ENCODE data around the gene SPATA31E1.
"Not testable (repeated sequence)": the region's sequence is repeated elsewhere in the genome, so short reads cannot be mapped to it uniquely, and the experiment has no call there.

Gene SPATA31E1

DNA sequence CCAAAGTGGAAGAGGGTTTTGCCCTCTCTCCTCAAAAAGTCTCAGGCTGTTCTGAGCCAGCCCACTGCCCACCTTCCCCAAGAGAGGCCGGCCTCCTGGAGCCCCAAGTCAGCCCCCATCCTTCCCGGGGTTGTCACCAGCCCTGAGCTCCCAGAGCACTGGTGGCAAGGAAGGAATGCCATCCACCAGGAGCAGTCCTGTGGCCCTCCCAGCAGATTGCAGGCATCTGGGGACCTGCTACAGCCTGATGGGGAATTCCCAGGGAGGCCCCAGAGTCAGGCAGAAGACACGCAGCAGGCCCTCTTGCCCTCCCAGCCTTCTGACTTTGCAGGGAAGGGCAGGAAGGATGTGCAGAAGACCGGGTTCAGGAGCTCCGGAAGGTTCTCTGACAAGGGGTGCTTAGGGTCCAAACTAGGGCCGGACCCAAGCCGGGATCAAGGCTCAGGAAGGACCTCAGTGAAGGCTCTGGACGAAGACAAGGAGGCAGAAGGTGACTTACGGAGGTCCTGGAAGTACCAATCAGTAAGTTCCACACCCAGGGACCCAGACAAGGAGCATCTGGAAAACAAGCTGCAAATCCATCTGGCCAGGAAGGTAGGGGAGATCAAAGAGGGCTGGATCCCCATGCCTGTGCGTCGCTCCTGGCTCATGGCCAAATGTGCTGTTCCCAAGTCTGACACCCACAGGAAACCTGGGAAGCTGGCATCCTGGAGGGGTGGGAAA lies 3.7 kb downstream of the SPATA31E1 start:
- DNase-seq (ENCODE audit: low spot score) = no peak

DNA sequence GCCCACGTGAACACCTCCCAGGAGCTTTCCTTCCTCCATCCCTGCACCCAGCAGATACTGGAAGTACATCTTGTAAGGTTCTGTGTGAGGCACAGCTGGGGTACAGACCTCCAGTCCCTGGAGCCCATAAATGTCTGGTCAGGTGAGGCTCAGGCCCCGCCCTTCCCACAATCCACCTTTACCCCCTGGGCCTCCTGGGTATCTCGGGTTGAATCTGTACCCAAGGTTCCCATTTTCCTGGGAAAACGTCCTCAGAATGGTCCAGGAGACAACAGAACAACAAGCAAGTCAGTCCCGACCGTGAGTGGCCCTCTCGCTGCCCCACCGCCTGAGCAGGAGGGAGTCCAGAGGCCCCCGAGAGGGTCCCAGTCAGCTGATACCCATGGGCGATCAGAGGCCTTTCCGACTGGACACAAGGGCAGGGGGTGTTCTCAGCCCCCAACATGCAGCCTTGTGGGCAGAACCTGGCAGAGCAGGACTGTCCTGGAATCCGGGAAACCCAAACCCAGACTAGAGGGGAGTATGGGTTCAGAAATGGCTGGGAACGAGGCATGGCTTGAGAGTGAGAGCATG lies 4.3 kb downstream of the SPATA31E1 start:
- DNase-seq (ENCODE audit: low spot score) = no peak

DNA sequence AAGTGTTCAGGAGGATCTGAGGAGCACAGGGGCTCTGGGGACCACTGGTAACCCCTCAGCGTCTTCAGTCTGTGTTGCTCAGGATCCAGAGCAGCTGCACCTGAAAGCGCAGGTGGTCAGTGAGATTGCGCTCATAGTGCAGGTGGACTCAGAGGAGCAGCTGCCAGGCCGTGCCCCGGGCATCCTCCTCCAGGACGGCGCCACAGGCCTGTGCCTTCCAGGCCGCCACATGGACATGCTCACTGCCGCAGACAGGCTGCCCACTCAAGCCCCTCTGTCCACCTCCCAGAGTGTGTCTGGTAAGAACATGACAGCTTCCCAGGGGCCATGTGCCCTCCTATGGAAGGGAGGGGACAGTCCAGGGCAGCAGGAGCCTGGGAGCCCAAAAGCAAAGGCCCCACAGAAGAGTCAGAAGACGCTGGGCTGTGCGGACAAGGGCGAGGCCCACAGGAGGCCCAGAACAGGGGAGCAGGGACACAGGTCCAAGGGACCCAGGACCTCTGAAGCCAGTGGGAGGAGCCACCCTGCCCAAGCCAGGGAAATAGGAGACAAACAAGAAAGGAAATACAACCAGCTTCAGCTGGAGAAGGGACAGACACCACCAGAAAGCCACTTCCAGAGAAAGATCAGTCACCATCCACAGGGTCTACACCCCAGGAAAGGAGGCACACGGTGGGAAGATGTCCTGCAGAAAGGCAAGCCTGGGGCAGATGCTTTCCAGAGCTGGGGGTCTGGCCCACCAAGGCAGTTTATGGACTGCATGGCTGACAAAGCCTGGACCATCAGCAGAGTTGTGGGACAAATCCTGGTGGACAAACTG lies 5.2 kb downstream of the SPATA31E1 start:
- no peak for DNase-seq (ENCODE audit: low spot score)

DNA sequence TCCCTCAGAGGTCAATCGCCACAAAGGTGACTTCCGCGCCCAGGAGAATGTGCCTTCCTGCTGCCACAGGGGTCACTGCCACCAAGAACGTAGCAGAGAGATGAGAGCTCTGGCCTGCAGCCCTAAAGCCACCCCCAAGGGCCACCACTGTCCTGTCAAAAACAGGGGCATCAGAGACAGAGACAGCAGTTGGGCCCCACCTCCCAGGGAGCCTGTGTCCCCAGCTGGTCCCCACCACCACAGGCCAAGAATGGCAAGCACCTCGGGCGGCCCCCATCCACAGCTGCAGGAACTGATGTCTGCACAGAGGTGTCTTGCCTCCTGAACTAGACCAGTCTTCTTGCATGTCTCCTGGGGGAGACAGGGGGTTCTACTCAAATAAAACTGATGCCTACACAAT lies 5.8 kb downstream of the SPATA31E1 start:
- DNase-seq (ENCODE audit: low spot score) = no peak

DNA sequence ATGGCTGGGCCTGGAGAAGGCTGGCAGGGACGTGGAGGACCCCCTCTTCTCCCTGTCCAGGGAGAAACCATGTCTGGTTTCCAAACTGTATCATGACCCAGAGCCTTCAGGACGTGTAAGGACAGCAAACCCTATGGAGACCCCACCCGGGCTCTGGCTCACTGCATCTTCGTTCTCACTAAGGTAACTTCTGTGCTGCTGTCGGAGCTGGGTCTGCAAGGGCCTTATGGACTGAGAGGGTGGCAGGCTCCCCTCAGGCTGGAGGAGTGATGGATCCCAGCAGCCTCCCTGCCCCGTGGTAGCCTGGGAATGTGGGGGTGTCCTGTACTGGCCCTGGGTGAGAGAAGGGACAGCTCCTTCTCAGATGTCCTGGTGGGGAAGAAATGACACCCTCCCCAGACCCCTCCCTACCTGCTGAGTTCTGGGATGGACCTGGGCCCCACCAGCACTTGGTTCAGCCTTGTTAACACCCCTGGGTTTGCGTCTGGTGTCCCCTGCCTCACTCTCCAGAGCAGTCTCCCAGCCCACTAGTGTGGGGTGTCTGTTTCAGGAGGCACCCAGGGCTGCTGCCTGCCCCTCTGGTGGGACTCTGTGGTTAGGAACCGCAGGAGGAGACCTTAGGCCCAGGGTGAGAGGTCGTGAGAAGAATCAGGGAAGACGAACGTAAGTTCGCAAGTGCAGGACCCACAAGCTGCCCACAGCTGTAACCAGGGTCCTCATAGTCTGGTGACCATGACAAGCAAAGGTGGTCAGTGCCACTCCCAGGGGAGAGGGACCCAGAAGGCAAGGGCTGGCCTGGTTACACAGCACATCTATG lies 6.6 kb downstream of the SPATA31E1 start:
- DNase-seq (ENCODE audit: low spot score) = no peak

DNA sequence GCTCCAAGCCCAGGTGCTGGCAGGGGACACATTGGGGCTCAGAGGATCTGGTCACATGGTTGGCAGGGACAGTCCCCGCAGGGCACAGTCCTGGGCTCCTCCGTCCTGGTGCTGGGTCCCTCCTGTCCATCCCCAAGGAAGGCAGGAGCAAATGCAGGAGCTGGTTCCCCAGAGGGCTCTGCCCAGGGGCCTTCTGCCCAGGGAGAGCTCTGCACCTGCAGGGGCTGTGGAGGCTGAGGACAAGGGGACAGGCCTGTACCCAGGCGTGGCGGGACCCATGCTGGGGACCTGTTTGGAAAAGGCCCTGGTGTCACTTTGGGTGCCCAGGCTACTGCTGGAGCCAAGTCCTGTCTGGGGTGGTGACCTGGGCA lies 7.2 kb downstream of the SPATA31E1 start:
- no peak for DNase-seq (ENCODE audit: low spot score)

DNA sequence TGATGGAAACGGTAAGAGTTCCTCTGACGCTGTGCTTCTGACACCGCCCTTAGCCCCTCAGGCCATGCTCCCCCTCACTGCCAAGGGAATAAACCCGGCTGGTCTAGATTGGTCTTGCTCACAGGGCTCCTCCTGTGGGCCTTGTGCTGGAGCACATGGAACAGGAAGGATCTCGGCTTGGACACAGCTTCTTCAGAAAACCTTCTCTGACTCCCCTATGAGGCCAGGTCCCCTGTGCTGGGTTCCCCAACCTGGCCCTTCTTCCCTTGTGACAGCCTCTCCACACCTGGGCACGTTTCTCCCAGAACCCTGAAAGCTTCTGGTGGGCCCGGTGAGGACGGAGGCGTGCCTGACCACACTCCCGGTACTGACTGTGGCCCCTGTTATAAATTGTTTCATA lies 8.2 kb downstream of the SPATA31E1 start:
- DNase-seq (ENCODE audit: low spot score) = no peak

DNA sequence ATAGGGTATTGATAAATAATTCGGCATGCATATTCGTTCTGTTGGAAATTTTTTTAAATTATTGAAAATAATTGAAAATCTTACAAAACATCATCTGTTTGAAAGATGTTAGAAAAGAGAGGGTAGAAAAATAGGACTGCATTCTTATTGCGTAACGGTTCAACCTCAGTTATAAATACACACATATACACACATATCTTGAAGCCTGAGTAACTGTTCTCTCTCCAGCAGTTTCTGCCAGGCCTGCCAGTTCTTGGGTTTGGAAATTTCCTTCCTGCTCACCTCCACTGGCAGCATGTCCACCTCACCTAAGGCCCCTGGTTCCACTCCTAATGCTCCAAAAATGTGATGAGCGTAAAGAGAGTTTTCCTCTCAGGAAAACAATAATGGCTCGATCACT lies 9.1 kb downstream of the SPATA31E1 start:
- no peak for DNase-seq (ENCODE audit: low spot score)

DNA sequence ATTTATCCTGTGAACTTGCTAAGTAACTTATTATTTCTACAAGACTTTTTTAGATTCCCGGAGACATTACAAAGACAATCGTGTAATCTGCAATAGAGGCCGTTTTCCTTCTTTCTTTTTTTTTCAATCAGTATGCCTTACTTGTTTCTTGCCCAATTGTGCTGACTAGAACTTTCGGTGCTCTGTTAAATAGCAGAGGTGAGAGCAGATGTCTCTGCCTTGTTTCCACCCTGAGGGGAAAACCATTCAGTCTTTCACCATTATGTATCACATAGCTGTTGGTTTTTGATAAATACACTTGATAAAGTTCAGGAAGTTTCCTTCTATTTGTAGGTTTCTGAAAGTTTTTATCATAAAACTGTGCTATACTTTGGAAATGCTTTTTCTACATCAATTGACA lies 10.3 kb downstream of the SPATA31E1 start:
- DNase-seq (ENCODE audit: low spot score) = no peak

DNA sequence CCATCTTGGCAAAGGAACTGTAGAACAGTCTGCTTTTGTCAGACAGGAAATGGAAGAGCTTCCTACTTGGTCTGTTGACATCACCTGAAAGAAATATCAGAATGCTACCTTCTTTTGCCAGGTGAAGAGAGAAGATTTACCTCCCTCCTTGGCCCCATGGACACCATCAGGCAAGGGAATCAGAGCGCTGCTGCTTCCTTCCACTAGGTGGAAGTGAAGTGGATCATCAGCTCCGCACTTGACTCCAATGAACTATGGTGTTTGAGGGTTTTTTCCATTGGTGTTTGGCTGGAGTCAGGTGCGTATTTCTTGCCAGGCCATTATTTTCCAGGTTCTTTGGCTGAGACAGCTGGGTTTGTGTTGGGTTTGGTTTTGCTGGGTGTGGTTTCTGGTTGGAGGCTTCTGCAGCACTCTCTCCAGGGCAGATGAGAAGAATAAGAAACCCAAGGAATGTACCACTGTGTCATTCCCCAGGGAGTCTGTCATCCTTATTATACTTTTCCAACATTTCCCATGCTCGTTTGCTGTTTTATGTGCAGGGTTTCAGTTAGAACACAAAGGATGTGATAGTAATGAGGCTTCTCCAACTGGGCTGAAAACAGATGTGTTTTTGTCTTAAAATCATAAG lies 12.4 kb downstream of the SPATA31E1 start:
- DNase-seq (ENCODE audit: low spot score) = no peak

DNA sequence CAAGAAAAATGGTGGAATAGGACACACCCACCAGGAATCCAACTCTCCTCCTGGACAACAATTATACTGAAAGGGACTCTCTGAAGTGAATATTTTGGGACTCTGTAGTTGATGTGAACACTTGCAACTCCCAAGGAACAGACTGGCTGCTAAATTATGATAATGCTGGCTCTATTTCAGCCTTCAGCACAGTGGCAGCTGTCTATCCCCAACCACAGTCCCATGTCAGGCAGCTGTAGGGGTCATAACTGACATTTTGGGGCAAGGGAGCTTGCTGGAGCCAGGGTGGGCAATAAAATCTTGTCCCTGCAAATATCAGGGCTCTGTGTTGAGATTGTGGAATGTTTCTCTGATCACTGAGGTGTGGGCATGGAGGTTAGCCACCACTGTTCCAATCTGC lies 14.2 kb downstream of the SPATA31E1 start:
- DNase-seq (ENCODE audit: low spot score) = no peak

DNA sequence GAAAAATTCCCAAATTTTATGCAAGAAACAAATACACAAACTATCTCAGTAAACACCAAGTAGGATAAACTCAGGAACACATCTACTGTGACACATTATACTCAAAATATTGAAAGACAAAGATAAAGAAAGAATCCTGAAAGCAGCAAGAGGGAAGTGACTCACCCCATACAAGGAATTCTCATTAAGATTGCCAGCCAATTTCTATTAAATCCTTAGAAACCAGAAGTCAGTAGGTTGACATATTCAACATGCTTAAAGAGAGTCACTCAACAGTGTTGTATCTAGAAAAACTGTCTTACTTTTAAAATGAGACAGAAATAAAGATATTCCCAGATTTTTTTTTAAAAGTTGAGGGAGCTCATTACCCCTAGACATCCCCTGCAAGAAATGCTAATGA lies 15.5 kb downstream of the SPATA31E1 start:
- no peak for DNase-seq (ENCODE audit: low spot score)

DNA sequence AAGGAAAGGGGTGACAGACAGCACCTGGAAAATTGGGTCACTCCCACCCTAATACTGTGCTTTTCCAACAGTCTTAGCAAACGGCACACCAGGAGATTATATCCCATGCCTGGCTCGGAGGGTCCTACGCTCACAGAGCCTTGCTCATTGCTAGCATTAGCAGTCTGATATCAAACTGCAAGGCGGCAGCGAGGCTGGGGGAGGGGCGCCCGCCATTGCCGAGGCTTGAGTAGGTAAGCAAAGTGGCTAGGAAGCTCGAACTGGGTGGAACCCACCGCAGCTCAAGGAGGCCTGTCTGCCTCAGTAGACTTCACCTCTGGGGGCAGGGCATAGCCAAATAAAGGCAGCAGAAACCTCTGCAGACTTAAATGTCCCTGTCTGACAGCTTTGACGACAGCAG lies 19.7 kb downstream of the SPATA31E1 start:
- DNase-seq (ENCODE audit: low spot score) = not testable (repeated sequence)

DNA sequence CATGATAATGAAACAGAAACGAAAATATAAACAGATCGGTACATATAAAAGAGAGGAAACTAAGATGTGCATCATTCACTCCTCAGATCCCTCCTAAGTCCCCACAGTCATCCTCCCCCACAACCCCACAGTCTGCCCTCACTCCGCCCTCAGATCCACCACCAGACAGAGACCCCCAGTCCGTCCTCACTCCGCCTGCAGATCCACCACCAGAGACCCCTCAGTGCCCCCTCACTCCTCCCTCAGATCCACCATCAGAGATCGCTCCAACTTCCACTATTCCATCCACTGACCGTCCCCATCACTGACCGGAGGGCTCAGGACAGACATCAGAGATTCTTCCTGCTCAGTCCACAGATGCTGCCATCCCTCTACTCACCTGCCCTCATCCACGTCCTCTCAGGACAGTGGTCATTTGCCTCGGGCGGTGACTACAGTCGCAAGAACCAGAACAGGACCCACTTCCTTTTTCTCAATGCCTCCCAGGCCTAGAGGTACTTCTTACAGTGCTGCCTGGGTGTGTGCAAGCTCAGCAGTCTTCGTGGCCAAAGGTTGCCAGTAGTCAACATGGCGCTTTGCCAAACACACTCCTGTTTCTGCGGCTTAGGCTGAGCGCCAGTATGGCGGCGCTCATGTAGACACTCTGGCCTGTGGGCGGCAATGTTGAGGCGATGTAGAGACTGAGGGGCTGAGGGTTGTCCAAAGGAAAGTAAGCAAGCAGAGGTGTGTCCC lies 26.8 kb downstream of the SPATA31E1 start:
- DNase-seq (ENCODE audit: low spot score) = no peak

DNA sequence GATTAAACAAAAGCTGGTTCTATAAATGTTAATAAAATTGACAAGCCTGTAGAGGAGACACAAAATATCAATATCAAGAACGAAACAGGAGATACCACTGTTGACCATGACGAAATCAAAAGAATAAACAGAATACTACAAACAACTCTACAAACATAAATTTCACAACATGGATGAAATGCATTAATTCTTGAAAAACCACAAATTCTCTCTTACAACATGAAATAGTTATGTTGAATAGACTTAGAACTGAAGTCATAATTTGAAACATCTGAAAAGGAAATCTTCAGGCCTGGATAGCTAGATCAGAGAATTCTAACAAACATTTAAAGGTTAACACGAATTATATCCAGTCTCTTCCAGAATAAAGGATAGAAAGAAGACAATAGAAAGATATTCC lies 28.1 kb downstream of the SPATA31E1 start:
- DNase-seq (ENCODE audit: low spot score) = no peak

DNA sequence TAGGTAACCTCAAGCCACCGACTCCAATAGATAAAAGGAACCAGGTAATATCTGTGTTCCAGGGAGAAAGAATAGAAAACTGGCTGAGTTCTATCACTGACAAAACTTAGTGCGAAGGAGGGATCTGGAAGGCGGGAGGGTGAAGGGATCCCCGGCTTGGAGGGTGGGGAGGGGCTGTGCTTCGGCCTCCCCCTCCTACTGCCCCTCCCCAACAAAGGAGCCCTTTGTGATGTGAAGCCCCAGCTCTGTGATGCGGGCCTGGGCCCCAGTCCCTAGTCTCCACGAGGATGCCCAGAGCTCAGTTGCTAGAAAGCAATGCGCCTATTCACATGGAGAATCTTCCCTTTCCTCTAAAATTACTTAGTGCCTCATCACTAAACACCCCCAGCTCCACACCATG lies 35.0 kb downstream of the SPATA31E1 start, which contains the start of gene SPATA31C1:
Gene SPATA31C1 (plus strand): TSS at position 301 of the 400 bp plus-strand sequence.
- not testable (repeated sequence) for DNase-seq (ENCODE audit: low spot score)

DNA sequence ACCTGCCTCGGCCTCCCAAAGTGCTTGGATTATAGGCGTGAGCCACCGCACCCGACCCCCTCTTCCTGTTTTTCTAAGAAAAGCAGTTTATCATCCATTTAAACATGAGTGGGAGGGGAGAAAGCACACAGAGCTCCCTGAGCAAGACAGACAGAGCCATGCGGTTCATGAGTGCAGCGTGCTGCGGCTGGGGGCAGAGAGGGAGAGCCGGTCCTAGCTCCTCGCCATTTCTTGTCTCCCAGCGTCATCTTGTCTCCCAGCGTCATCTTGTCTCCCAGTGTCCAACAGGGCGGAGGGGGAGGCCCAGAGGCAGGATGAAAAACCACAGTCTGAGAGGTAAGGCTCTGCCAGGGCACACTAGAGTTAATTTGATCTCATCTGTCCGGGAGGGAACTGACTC lies 36.3 kb downstream of the SPATA31E1 start:
- not testable (repeated sequence) for DNase-seq (ENCODE audit: low spot score)

DNA sequence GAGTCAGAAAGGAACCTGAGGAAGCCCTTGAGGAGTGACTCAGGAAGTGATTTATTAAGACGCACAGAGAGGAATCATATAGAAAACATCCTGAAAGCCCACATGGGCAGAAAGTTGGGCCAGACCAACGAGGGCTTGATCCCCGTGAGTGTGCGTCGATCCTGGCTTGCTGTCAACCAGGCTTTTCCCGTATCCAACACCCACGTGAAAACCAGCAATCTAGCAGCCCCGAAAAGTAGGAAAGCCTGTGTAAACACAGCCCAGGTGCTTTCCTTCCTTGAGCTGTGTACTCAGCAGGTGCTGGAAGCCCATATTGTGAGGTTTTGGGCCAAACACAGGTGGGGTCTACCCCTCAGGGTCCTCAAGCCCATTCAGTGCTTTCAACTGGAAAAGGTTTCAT lies 38.9 kb downstream of the SPATA31E1 start:
- not testable (repeated sequence) for DNase-seq (ENCODE audit: low spot score)

DNA sequence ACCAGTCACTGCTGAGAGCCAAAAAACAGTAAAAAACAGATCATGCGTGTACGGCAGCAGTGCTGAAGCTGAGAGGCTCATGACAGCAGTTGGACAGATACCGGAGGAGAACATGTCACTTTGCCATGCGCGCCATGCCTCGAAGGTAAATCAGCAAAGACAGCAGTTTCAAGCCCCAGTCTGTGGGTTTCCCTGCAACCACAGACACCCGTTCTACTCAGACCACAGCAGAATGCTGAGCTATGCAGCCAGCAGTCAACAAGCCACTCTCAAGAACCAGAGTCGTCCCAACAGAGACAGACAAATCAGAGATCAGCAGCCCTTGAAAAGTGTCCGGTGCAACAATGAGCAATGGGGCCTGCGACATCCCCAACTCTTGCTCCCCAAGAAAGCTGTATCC lies 40.3 kb downstream of the SPATA31E1 start:
- not testable (repeated sequence) for DNase-seq (ENCODE audit: low spot score)

DNA sequence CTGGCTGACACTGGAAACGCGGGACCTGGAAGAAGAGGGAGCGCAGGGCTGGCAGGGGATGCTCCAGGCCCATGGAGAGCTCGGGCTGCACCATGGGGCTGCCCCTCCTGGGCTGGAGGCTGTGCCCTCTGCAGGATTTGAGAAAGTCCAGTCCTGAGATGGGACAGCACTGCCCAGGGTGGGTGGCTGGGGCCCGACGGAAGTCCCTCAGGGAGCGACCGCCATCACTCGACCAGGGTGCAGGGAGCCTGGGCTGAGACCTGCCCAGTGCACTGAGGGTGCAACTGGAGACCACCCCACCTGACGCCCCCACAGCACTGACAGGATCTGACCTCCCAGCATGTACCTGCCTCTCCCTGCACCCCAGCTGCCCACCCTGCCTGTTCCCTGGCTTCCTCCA lies 42.2 kb downstream of the SPATA31E1 start:
- not testable (repeated sequence) for DNase-seq (ENCODE audit: low spot score)

DNA sequence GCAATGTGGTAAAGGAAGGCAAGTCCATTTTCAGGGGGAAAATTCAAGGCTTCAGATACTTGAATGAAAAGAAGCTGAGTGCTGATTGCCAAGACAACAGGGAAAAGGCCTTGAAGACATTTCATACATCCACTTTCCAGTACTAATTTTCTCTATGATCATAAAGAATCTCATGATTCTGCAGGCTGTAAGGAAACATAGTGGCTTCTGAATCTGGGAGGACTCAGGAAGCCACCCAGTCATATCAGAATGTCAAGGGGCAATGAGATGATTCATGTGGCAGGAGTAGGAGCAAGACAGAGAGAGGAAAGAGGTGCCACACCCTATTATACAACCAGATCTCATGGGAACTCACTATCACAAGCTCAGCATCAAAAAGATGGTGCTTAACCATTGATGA lies 46.5 kb downstream of the SPATA31E1 start:
- DNase-seq (ENCODE audit: low spot score) = not testable (repeated sequence)
